Pancreas (tissue), 10 donors: ENCODE data around the gene TRPM1. TPM values are rescaled to one million over a fixed set of nuclear protein-coding genes. Genes with fewer than 3 reads are reported as not detected.

Source experiments
- ATAC-seq, 4 donors: fragments of 200-7000 bp; cut with Tn5 transposase; one replicate each; pipeline versions ENCODE4 v1.8.0 to v1.9.1; 2020; ENCODE audit warnings: mild to moderate bottlenecking in 4 of 4, moderate library complexity in 4 of 4
- DNase-seq, 6 donors: peaks; one replicate each; pipeline ENCODE4 v3.0.0-alpha.2; 2020
- FAIRE-seq: peaks from 2 replicates; lab custom pipeline; 2012; peaks lifted over from hg19 to GRCh38; lab: Jason Lieb, UNC
- H3K27ac ChIP-seq, 4 donors: fragments of 200-600 bp; sonication (generic); 1 replicate in 3 of 4; 2 replicates in 1 of 4; pipeline versions ENCODE4 v1.5.0 to v1.8.0; 2020
- H3K27me3 ChIP-seq, 4 donors: fragments of 200-600 bp; one replicate each; pipeline ENCODE4 v1.8.0; 2021
- H3K36me3 ChIP-seq, 3 donors: fragments of 200-600 bp; sonication (generic) in 1 of 3; one replicate each; pipeline versions ENCODE4 v1.5.0 to v1.8.0; 2020 to 2021
- H3K4me1 ChIP-seq, 3 donors: fragments of 200-600 bp; one replicate each; pipeline ENCODE4 v1.8.0; 2021
- H3K4me3 ChIP-seq, 4 donors: fragments of 200-600 bp; sonication (generic) in 2 of 4; one replicate each; pipeline versions ENCODE4 v1.5.0 to v1.8.0; 2020 to 2021
- H3K9me3 ChIP-seq, 4 donors: fragments of 200-600 bp; one replicate each; pipeline ENCODE4 v1.8.0; 2021
- WGBS, 2 donors: extraction: QIAGEN DNeasy Blood & Tissue Kit; methylation state at CpG; one replicate each; pipeline ENCODE4 v1.1.7; 2013; 5-methylcytosine and 5-hydroxymethylcytosine counted together
- intact Hi-C, 3 donors: fragments of 100-400 bp; cut with DNase I; formaldehyde crosslinking; loops; one replicate each; pipeline versions ENCODE4 v1.11.1 to v1.14.2; 2022
- polyA plus RNA-seq, 2 donors: library from polyadenylated mRNA; stranded (reverse); fragments of 200-250 nt; gene quantifications; one replicate each; pipeline ENCODE4 v1.2.3, GENCODE V29; 2013
- total RNA-seq, 6 donors: library from RNA; stranded (reverse); fragmentation: NEBNext Ultra II Directional in 4 of 6; extraction: Animal tissue kit (Norgen Biotek cat#: 25700) in 4 of 6; gene quantifications; one replicate each; pipeline versions ENCODE4 v1.2.1 to v1.2.4, GENCODE V29; 2021 to 2023
- TF ChIP-seq, protein P1 (sequence below), 4 donors: fragments of 200-600 bp; sonication (generic) in 3 of 4; IDR thresholded peaks; one replicate each; pipeline versions ENCODE4 v1.5.0 to v1.8.0; 2021; ENCODE audit warnings: antibody characterized with exemption in 4 of 4
- donor health status: healthy with polysubstance abuse.
- donor health status: DM: no; HTN: no; CAD: no; lungs with moderate emphysema.
- donor health status: DM: no; HTN: no; CAD: no.
- donor health status: control.
- donor health status: control.
- donor health status: Bipolar disorder and iron deficiency.
- donor health status: DM: yes; HTN: yes; CAD: no.
- donor health status: DM: no; HTN: no; CAD: no.
- donor health status: DM: no; HTN: no; CAD: no.
- donor health status: DM: yes; HTN: yes; CAD: no.

Gene TRPM1
- total and polyA plus RNA-seq, 8 donors: 0.04 TPM; not detected in 7

DNA sequence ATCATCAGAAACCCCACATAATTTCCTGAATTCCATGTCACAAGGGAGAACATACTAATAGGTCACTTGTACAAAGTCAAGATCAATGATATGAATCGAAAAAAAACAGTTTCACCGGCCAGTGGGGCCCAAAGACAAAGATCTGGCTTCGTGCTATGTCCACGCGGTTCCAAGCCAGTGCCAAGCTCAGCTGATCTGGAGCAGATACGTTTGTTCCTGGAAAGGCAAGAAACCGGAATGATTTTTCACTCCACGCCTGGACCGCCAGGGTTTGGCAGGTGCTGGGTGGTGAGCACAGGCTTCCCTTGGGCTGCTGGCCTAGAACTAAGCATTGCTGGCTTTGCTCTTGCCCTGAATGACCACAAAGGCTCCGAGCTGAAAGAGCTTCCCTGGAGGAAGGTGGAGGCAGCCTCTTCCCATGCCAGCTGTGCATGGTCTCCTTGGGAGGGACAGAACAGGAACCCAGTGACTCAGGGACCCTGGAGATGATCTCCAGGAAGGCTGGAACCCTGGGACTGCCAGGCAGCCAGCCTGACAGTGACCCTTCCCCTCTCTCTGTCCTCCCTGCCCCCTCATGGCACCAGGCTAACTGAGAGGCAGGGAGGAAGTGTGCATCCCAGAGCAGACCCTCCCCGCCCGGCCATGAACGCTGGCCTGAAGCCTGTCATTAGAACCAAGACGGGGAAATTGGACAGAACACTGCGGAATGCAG is 40.9 kb downstream of the TRPM1 start:
- 52 to 56% methylated on average over 15 of the region's 15 CpGs for WGBS, 2 donors
- H3K36me3 ChIP-seq: no peaks in the 10 kb centered on the region
- ATAC-seq: peak; percentile 50 to 86 (median 55)
- H3K9me3 ChIP-seq: no peaks in the 10 kb centered on the region
- FAIRE-seq: no peak
- H3K4me3 ChIP-seq: no peak overlapping the region
- no peaks in the 10 kb centered on the region for H3K4me1 ChIP-seq
- peak overlapping the region in 1 of 4 donors; percentile 17 for H3K27ac ChIP-seq
- intact Hi-C loops: no loop called here
- no peaks in the 10 kb centered on the region for H3K27me3 ChIP-seq
- DNase-seq: peak in 2 of 6 donors; percentile 36 to 48
- TF ChIP-seq, protein P1, sequence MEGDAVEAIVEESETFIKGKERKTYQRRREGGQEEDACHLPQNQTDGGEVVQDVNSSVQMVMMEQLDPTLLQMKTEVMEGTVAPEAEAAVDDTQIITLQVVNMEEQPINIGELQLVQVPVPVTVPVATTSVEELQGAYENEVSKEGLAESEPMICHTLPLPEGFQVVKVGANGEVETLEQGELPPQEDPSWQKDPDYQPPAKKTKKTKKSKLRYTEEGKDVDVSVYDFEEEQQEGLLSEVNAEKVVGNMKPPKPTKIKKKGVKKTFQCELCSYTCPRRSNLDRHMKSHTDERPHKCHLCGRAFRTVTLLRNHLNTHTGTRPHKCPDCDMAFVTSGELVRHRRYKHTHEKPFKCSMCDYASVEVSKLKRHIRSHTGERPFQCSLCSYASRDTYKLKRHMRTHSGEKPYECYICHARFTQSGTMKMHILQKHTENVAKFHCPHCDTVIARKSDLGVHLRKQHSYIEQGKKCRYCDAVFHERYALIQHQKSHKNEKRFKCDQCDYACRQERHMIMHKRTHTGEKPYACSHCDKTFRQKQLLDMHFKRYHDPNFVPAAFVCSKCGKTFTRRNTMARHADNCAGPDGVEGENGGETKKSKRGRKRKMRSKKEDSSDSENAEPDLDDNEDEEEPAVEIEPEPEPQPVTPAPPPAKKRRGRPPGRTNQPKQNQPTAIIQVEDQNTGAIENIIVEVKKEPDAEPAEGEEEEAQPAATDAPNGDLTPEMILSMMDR (IDR thresholded peaks at IDR 0.05): no peak

DNA sequence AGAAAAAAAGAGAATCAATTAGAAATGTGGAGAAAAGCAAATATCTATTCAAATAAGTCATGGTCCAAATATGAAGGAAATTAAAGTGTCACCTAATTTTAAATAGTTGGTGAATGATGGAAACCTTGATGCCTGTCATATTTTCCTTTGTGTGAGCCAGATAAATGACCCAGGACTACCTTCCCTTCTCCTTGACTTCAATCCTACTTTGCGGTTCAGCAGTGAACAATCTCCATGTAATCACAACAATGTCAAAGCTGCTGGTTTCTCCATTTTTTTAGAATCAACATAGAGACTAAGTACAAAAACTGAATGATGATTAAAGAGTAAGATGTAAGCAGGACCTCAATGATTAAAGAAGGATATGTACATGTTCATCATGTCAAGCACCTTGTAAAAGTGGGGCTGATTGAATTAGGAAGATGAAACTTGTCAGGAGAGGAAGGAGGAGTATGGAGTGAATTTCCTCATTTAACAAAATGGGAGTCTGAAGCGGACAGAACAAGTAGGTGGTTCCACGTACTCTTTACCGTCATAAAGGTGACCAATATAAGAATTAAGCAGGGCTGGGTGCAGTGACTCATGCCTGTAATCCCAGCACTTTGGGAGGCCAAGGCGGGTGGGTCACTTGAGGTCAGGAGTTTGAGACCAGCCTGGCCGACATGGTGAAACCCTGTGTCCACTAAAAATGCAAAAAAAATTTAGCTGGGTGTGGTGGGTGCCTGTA is 43.1 kb downstream of the TRPM1 start:
- no peak for FAIRE-seq
- no peaks in the 10 kb centered on the region for H3K4me1 ChIP-seq
- H3K27me3 ChIP-seq: no peaks in the 10 kb centered on the region
- intact Hi-C loops: no loop called here
- no peak for ATAC-seq
- WGBS, 2 donors: 83 to 91% methylated on average over 6 of the region's 6 CpGs
- no peaks in the 10 kb centered on the region for H3K36me3 ChIP-seq
- no peak for DNase-seq
- H3K27ac ChIP-seq: no peak overlapping the region
- TF ChIP-seq, protein P1 (IDR thresholded peaks at IDR 0.05): no peak
- H3K9me3 ChIP-seq: no peaks in the 10 kb centered on the region
- no peak overlapping the region for H3K4me3 ChIP-seq

DNA sequence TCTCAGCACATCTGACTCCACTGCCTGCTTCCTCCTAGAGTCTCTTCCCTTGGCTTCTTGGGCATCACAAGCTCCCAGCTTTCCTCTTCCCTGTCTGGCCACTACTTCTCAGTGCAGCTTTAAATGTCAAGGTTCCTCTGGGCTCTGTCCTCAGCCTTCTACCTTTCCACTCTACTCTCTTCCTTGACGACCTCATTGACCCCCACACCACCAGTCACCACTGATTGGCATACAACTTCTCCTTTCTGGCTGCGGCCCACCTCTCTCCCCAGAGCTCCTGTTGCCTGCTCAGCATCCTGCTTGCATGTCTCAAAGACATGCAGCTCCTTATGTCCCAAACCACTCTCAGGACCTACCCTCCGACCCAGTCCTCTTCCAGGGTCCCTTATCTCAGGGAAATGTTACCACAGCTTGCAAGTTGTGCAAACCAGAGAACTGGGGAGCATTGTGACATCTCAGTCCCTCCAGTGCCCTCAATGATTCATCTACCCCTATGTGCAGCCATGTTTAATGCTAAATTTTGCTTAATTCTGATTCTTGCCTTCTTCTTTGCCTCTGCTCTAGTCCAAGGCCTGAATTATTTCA is 49.9 kb downstream of the TRPM1 start:
- Histone ChIP-seq H3K27me3 (no peaks in the 10 kb centered on the region), H3K36me3 (no peaks in the 10 kb centered on the region), H3K4me1 (no peaks in the 10 kb centered on the region), H3K9me3 (no peaks in the 10 kb centered on the region), H3K4me3 (no peak overlapping the region), H3K27ac (no peak overlapping the region)
- TF ChIP-seq, protein P1 (IDR thresholded peaks at IDR 0.05): no peak
- FAIRE-seq (no peak), ATAC-seq (no peak), DNase-seq (no peak)
- 63 to 66% methylated on average over 3 of the region's 3 CpGs for WGBS, 2 donors
- intact Hi-C loops: no loop called here

DNA sequence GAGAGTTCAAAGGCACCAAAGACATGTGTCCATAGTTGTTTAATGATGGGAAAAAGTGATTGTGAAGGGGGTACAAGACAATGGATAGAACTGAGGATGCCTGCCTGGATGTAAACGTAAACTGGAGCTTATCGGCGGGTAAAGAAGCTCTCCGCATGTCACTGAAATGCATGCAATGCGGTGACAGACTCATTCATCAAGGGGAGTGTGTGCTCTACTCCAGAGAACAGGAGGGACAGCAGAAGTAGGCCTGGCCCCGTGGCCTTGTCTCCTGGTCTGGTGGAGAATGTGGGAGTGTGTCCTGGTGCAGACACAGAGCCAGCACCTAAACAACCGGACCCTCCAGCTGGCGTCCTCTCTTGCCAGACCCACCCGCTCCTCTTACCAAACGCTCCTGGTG is 50.6 kb downstream of the TRPM1 start:
- no peaks in the 10 kb centered on the region for H3K27me3 ChIP-seq
- no peaks in the 10 kb centered on the region for H3K36me3 ChIP-seq
- intact Hi-C loops: no loop called here
- ATAC-seq: no peak
- no peak for FAIRE-seq
- no peaks in the 10 kb centered on the region for H3K4me1 ChIP-seq
- no peak for DNase-seq
- TF ChIP-seq, protein P1 (IDR thresholded peaks at IDR 0.05): no peak
- no peak overlapping the region for H3K4me3 ChIP-seq
- 71 to 73% methylated on average over 10 of the region's 10 CpGs for WGBS, 2 donors
- H3K9me3 ChIP-seq: no peaks in the 10 kb centered on the region
- no peak overlapping the region for H3K27ac ChIP-seq
